Measurements from ENCODE around the gene SDHAF4.

DNA sequence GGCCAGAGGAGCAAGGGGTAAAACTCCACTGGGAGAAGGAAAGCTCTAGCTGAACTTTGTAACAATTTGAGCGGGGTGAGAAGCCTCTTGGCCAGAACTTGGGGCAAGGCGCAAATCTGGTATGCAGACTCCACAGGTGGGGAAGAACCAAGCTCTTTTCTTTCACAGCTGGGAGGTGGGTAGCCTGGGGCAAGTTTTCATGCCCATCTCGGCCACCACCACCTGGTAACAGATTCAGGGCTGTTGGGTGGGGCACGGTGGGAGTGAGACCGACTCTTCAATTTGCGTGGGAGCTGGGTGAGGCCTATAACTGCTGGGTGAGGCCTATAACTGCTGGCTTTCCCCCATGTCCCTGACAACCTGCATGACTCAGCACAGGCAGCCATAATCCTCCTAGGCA is 37.5 kb downstream of the SDHAF4 start:
- TF ChIP-seq, protein P1, sequence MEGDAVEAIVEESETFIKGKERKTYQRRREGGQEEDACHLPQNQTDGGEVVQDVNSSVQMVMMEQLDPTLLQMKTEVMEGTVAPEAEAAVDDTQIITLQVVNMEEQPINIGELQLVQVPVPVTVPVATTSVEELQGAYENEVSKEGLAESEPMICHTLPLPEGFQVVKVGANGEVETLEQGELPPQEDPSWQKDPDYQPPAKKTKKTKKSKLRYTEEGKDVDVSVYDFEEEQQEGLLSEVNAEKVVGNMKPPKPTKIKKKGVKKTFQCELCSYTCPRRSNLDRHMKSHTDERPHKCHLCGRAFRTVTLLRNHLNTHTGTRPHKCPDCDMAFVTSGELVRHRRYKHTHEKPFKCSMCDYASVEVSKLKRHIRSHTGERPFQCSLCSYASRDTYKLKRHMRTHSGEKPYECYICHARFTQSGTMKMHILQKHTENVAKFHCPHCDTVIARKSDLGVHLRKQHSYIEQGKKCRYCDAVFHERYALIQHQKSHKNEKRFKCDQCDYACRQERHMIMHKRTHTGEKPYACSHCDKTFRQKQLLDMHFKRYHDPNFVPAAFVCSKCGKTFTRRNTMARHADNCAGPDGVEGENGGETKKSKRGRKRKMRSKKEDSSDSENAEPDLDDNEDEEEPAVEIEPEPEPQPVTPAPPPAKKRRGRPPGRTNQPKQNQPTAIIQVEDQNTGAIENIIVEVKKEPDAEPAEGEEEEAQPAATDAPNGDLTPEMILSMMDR (IDR thresholded peaks at IDR 0.05 in 2 of 3, conservative IDR thresholded peaks at IDR 0.05 in 1 of 3; ENCODE audit: control insufficient read depth in 2 of 3, extremely low read depth in 1 of 3, insufficient read depth in 1 of 3, low read depth in 3 of 3, low read length in 3 of 3): no peak
- no peak for TF ChIP-seq RBBP5 (conservative IDR thresholded peaks at IDR 0.05)
- TF ChIP-seq BHLHE40 (IDR thresholded peaks at IDR 0.05; ENCODE audit: borderline replicate concordance in 1 of 2, low read depth in 2 of 2, low read length in 1 of 2): no peak
- no peak for TF ChIP-seq REST (IDR thresholded peaks at IDR 0.05; ENCODE audit: low read depth, low read length)
- TF ChIP-seq CEBPB (IDR thresholded peaks at IDR 0.05; ENCODE audit: borderline replicate concordance in 1 of 2, low read depth in 2 of 2, low read length in 2 of 2): no peak
- TF ChIP-seq ELK1 (IDR thresholded peaks at IDR 0.05; ENCODE audit: low read depth, low read length): no peak
- TF ChIP-seq YY1 (IDR thresholded peaks at IDR 0.05; ENCODE audit: low read depth, low read length): no peak
- TF ChIP-seq EP300 (IDR thresholded peaks at IDR 0.05; ENCODE audit: borderline replicate concordance in 1 of 2, control insufficient read depth in 1 of 2, low read depth in 2 of 2, low read length in 2 of 2): no peak
- TF ChIP-seq RFX5 (IDR thresholded peaks at IDR 0.05; ENCODE audit: low read depth, low read length): no peak
- no peak for TF ChIP-seq SREBF2 (IDR thresholded peaks at IDR 0.05; ENCODE audit: low read length)
